ENCODE results near the gene ZC3H18.
A peak's percentile ranks its signal among the peaks of the same experiment; 100 is the strongest.
"Not testable (repeated sequence)": the region's sequence is repeated elsewhere in the genome, so short reads cannot be mapped to it uniquely, and the experiment has no call there.

Gene ZC3H18

DNA sequence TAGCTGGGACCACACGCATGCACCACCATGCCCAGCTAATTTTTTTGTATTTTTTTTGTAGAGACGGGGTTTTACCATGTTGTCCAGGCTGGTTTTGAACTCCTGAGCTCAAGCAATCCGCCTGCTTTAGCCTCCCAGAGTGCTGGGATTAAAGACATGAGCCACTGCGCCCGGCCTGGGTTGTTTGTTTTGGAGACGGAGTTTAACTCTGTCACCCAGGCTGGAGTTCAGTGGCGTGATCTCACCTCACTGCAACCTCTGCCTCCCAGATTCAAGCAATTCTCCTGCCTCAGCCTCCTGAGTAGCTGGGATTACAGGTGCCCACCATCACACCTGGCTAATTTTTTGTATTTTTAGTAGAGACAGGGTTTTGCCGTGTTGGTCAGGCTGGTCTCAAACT, 39.2 kb downstream of the ZC3H18 start:
- DNase-seq, result not testable (repeated sequence)

GRCh38 chr16:88610080-88610479, 39.9 kb downstream of the ZC3H18 start:
- DNase-seq, result no peak

DNA sequence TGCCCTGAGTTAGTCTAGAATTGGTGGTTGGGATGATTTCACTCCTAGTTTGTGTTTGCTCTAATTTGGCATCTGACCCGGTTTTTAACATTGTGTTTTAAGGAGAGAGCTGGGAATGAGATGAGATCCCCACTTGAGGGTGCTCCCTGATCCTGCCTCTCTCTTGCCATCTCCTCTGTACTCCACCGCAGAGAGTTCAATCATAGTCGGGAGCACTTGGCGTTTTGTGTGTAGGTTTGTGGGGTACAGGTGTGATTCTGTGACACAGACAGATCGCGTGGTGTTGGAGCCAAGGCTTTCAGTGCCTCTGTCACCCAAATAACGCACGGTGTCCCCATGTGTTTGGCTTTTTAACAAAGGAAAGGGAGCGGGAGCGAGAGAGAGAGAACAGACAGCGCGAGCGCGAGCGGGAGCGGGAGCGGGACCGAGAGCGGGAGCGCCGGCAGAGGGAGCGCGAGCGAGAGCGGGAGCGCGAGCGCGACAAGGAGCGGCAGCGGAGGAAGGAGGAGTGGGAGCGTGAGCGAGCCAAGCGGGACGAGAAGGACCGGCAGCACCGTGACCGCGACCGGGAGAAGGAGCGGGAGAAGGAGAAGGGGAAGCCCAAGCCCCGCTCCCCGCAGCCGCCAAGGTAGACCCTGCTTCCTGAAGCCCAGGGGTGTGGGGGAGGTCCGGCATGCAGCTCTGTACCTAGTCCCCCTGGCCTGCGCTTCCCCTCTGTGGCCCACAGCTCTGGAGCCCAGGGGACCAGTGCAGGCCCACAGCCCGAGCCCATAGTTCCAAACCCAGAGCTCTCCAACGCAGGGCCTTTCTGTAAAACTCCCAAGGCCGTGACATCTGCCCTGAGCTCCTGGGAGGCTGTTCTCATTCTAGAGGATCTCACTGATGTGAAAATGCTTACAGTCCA, 41.0 kb downstream of the ZC3H18 start:
- no peak for DNase-seq

DNA sequence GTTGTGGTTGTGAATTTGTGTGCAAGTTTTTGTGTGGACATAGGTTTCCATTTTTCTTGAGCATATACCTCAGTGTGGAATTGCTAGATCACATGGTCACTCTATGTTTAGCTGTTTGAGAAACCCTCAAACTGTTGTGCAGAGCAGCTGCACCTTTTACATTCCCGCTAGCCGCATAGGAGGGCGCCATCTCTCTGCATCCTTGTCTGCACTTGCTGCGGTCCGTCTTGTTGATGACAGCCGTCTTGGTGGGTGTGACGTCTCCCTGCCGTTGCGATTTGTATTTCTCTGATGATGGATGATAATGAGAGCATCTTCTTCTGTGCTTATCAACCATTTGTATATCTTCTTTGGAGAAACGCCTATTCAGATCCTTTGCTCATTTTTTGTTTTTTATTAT, 43.1 kb downstream of the ZC3H18 start:
- no peak for DNase-seq

- no peak for DNase-seq
Measured at GRCh38 chr16:88613911-88614817, 44.0 kb downstream of the ZC3H18 start.

DNA sequence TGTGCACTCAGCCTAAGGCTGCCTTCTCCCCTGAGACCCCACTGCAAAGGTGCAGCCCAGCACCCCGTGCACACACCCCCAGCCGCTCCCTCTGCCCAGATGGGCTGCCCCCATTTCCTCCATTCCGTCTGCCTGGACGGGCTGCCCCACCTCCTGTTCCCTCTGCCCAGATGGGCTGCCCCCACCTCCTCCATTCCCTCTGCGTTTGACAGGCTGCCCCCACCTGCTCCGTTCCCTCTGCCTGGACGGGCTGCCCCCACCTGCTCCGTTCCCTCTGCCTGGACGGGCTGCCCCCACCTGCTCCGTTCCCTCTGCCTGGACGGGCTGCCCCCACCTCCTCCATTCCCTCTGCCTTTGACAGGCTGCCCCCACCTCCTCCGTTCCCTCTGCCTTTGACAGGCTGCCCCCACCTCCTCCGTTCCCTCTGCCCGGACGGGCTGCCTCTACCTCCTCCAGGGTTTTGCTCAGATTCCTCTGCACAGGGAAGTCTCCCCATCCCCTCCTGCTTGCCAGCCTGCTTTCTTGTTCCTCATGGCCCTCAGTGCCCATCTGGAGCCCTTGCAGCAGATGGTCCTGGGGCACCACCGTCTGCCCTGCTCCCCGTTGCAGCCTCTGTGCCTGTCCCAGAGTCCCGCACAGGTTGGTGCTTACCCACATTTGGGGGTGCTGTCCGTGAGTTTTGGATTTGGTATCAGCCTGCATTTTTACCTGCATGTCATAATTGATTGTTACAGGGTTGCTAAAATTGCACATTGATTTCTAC, 44.8 kb downstream of the ZC3H18 start:
- peak in 1 of 2 experiments; percentile 55 for DNase-seq

GRCh38 chr16:88616320-88616719, 46.1 kb downstream of the ZC3H18 start:
- peak in 1 of 2 experiments; percentile 45 for DNase-seq

- DNase-seq, result no peak
Measured at GRCh38 chr16:88616736-88617135, 46.5 kb downstream of the ZC3H18 start.

DNA sequence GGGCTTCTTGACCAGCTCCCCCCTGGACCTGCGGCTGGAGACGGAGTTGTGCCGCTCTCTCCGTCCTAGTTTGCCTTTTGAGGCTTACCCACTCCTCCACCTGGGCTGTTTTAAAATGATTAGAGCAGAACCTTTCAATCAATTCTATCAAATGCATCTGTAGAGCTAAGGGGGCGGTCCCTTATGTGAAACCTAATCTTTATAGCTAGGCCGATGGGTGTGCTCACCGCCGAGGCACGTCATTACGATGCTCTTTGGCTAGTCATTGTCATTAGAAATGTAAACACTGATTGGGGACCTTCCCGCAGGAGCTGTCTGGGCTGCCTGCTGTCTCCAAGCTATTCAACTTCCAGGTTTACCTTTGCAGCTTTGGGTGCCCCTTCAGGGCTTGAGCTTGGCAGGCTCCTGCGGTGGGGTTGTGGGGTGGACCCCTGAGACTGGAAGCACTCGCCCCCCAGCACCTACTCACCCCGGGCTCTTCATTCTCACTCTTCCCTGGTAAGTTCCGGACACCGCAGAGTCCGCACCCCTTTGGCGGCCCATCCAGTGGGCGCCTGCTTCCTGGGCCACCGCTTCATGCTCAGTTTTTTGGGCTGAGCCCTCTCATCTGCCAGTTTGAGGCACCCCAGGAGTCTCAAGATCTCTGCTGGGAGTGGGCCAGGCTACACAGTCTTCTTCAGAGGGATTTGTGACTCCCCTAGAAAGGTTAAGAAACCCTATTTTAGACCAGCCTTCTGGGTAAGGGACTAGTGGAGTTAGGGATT, 47.2 kb downstream of the ZC3H18 start:
- no peak for DNase-seq

- no peak for DNase-seq
Measured at GRCh38 chr16:88618182-88618955, 48.2 kb downstream of the ZC3H18 start.

DNA sequence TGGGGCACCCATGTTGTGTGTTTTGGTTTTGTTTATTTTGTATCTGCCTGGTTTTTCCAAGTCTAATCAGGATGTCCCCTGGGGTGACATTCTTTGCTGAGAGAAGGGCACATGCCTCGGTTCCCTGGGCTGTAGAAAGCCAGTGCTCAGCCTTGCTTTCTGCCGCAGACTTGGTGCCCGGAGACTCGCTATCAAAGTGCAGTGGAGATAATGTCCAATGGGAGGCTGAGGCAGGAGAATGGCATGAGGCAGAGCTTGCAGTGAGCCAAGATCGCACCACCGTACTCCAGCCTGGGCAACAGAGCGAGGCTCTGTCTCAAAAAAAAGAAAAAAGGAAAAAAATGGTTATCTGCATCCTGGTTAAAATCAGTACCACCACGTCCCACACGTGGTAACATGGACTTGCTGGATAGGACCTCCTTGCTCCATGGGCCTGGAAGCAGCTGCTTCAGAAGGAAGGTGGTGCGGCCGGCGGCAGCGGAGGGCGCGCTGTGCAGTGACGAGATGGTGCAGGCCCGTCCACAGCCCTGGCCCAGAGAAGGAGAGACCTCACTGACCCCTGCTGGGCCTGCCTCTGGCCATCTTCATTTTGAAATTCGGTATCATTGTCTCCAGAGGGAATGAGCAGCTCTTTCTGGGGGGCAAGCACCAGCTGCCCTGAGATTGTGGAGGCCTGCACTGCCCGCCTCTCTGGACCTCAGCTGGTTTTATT, 48.9 kb downstream of the ZC3H18 start:
- no peak for DNase-seq

DNA sequence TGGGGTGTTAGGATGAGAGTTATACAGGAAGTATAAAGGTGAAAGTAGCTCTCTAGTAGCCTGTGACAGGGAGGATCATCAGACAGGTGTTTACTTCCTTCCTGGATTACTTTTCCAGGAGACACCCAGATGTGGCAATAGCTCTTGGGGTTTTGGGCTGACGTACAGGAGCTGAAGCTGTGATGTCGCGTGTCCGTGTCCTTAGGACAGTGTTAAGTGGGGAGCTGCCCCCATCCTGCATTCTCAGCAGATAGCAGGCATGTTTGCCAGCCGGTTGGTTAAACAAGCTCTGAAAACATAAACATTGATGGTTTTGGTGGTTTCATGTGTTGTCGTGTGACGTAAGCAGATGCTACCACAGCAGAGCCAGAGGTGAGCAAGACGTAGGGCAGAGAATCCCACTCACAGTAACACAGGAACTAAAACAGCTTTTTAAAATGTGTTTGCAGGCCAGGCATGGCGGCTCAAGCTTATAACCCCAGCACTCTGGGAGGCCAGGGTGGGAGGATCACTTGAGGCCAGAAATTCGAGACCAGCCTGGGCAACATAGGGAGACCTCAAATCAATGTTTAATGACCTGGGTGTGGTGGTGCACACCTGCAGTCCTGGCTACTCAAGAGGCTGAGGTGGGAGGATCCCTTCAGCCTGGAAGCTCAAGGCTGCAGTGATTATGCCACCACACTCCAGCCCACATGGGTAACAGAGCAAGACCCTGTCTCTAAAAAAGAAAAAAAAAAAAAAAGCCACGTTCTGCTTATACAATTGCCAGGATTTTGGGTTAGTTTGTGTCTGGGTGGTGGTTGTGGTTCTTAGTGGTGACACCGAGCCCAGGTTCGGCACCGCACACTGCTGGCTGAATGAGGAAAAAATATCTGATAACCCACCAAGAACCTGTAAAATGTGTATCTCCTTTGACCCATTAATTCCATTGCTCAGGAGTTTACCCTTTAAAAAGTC, 49.9 kb downstream of the ZC3H18 start:
- no peak for DNase-seq

GRCh38 chr16:88622125-88622524, 51.9 kb downstream of the ZC3H18 start:
- no peak for DNase-seq

GRCh38 chr16:88622866-88623265, 52.7 kb downstream of the ZC3H18 start:
- no peak for DNase-seq

GRCh38 chr16:88623858-88624257, 53.7 kb downstream of the ZC3H18 start:
- no peak for DNase-seq

- no peak for DNase-seq
Measured at GRCh38 chr16:88624481-88624880, 54.3 kb downstream of the ZC3H18 start.

DNA sequence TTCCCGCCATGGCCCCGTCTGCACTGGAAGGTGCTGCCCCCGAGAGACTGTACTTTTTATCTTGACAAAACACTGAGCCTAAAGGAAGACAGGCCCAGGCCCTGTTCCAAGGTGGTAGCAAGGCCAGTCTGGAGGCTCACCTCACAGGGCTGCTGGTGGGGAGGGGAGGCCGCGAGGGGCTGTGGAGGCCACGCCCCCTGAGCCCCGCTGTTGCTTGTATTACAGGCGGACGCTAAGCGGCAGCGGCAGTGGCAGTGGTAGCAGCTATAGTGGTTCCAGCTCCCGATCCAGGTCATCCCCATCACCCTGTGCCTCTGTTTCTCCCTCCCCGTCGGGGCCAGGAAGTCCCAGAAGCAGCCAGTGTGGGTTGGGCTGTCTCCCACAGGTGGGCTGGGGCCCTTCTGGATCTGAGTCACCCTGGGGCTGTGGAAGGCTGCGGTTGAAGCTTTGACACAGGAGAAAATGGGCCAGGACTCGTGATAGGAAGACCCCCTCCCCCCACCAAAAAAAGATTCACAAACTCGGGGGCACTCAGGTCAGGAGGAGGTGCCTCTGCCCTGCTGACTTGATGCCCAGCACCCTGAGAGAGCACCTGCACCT, 54.9 kb downstream of the ZC3H18 start:
- no peak for DNase-seq

DNA sequence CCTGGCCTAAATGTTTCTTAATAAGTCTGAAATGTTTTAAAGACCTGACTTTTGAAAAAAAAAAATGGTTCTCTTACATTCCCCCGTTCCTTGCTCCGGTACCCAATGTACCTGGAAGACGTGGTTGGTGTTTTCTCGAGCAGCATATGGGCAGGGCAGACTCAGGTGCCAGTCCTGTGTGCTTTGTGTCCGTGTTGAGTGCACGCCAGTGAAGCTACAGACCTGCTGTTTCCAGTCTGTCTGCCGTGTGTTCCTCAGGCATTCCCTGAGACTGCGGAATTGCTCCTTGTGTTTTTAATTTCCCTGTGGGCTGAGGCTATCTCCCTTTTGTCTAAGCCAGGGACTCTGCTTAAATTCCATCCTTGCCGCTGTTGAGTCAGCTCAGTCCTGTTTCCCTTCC, 56.4 kb downstream of the ZC3H18 start:
- peak; percentile 77 to 91 for DNase-seq

Data from cerebellar nuclear complex (tissue), 1 donor.